Hepatocyte (in vitro differentiated cells): ENCODE measurements around the gene DCTN1. TPM values are rescaled to one million over a fixed set of nuclear protein-coding genes. Genes with fewer than 3 reads are reported as not detected.

ENCODE experiments used
- DNase-seq: peaks from one replicate; pipeline ENCODE4 v3.0.0-alpha.2; 2016; ENCODE audit warnings: low spot score
- H2AFZ ChIP-seq: fragments of 200-600 bp; sonication (generic); 2 replicates; pipeline ENCODE4 v1.6.0; 2016; ENCODE audit warnings: antibody characterized with exemption, mild to moderate bottlenecking
- H3K27ac ChIP-seq: fragments of 200-600 bp; sonication (generic); 2 replicates; pipeline ENCODE4 v1.5.1; 2016; ENCODE audit warnings: mild to moderate bottlenecking
- H3K27me3 ChIP-seq: fragments of 200-600 bp; sonication (generic); 2 replicates; pipeline ENCODE4 v1.6.1; 2016
- H3K36me3 ChIP-seq: fragments of 200-600 bp; sonication (generic); replicated peaks from 2 replicates; pipeline ENCODE4 v1.5.1; 2016; ENCODE audit warnings: low read depth; ENCODE audit not compliant: insufficient read depth
- H3K4me1 ChIP-seq: fragments of 200-600 bp; sonication (generic); 2 replicates; pipeline ENCODE4 v1.5.1; 2016; ENCODE audit warnings: mild to moderate bottlenecking, moderate library complexity; ENCODE audit not compliant: insufficient read depth
- H3K4me2 ChIP-seq: fragments of 200-600 bp; sonication (generic); 2 replicates; pipeline ENCODE4 v1.6.0; 2016
- H3K4me3 ChIP-seq: fragments of 200-600 bp; sonication (generic); 2 replicates; pipeline ENCODE4 v1.5.1; 2016; ENCODE audit warnings: mild to moderate bottlenecking
- H3K79me2 ChIP-seq: fragments of 200-600 bp; sonication (generic); 2 replicates; pipeline ENCODE4 v1.6.0; 2017; ENCODE audit warnings: mild to moderate bottlenecking
- H3K9me2 ChIP-seq: fragments of 200-600 bp; sonication (generic); replicated peaks from 2 replicates; pipeline ENCODE4 v1.6.0; 2017; ENCODE audit warnings: mild to moderate bottlenecking; ENCODE audit not compliant: insufficient read depth
- H3K9me3 ChIP-seq: fragments of 200-600 bp; sonication (generic); 2 replicates; pipeline ENCODE4 v1.5.1; 2016; ENCODE audit warnings: low read depth, mild to moderate bottlenecking
- H4K20me1 ChIP-seq: fragments of 200-600 bp; sonication (generic); 2 replicates; pipeline ENCODE4 v1.6.0; 2016; ENCODE audit warnings: mild to moderate bottlenecking; ENCODE audit not compliant: insufficient read depth, poor library complexity, severe bottlenecking
- CTCF ChIP-seq: fragments of 200-600 bp; sonication (generic); IDR thresholded peaks from 2 replicates; pipeline ENCODE4 v1.5.1; 2016; ENCODE audit warnings: antibody characterized with exemption, mild to moderate bottlenecking; ENCODE audit not compliant: poor library complexity
- EZH2 ChIP-seq: fragments of 200-600 bp; sonication (generic); IDR thresholded peaks from 2 replicates; pipeline ENCODE4 v1.6.1; 2016; ENCODE audit warnings: antibody characterized with exemption, mild to moderate bottlenecking, borderline replicate concordance
- EZH2phosphoT487 ChIP-seq: fragments of 200-600 bp; sonication (generic); IDR thresholded peaks from one replicate; pipeline ENCODE4 v1.6.1; 2018; ENCODE audit warnings: antibody characterized with exemption, mild to moderate bottlenecking, low read depth, moderate library complexity; ENCODE audit not compliant: unreplicated experiment, severe bottlenecking
- WGBS: methylation state at CpG from one replicate; pipeline ENCODE4 v1.1.6; 2016; ENCODE audit warnings: low lambda C conversion rate; ENCODE audit errors: missing lambda C conversion rate; 5-methylcytosine and 5-hydroxymethylcytosine counted together
- polyA plus RNA-seq: library from polyadenylated mRNA; unstranded; fragments of >200 nt; fragmentation: Nextera tagmentation; extraction: Ambion mirVana; gene quantifications from 2 replicates; pipeline ENCODE4 v1.2.1, GENCODE V29; 2016
- total RNA-seq: library from RNA; depleted of rRNA; stranded (reverse); fragments of >200 nt; gene quantifications from 2 replicates; pipeline ENCODE4 v1.2.3, GENCODE V29; 2014

Gene DCTN1
- total and polyA plus RNA-seq, 2 experiments from 2014 or later: 72.3 to 95.0 TPM

- H3K79me2 ChIP-seq: no peaks in the 10 kb centered on the region
- H3K27ac ChIP-seq: no peak overlapping the region
- no peaks in the 10 kb centered on the region for H3K9me2 ChIP-seq
- TF ChIP-seq CTCF: no peak
- no peak for TF ChIP-seq EZH2
- TF ChIP-seq EZH2phosphoT487: no peak
- 94% methylated on average over 10 of the region's 11 CpGs for WGBS
- no peak overlapping the region for H3K4me2 ChIP-seq
- H3K9me3 ChIP-seq: no peaks in the 10 kb centered on the region
- H3K27me3 ChIP-seq: no peaks in the 10 kb centered on the region
- H4K20me1 ChIP-seq: no peaks in the 10 kb centered on the region
- no peak overlapping the region for H2AFZ ChIP-seq
- no peaks in the 10 kb centered on the region for H3K4me1 ChIP-seq
- H3K36me3 ChIP-seq: no peaks in the 10 kb centered on the region
- no peak for DNase-seq
- H3K4me3 ChIP-seq: no peak overlapping the region
These were observed 18.8 kb downstream of the DCTN1 start for GRCh38 chr2:74361327-74361726.

GRCh38 chr2:74357627-74358026, 22.5 kb downstream of the DCTN1 start:
- H2AFZ ChIP-seq: no peak overlapping the region
- TF ChIP-seq EZH2phosphoT487 (no peak), EZH2 (no peak), CTCF (no peak)
- H3K36me3 ChIP-seq: no peaks in the 10 kb centered on the region
- H3K9me2 ChIP-seq: no peaks in the 10 kb centered on the region
- no peaks in the 10 kb centered on the region for H3K4me1 ChIP-seq
- H3K9me3 ChIP-seq: no peaks in the 10 kb centered on the region
- no peak overlapping the region for H3K27ac ChIP-seq
- H4K20me1 ChIP-seq: no peaks in the 10 kb centered on the region
- H3K4me3 ChIP-seq: no peak overlapping the region
- H3K4me2 ChIP-seq: no peak overlapping the region
- DNase-seq: no peak
- no peaks in the 10 kb centered on the region for H3K79me2 ChIP-seq
- H3K27me3 ChIP-seq: no peaks in the 10 kb centered on the region

- no peaks in the 10 kb centered on the region for H4K20me1 ChIP-seq
- WGBS: 87% methylated on average over 4 of the region's 4 CpGs
- no peaks in the 10 kb centered on the region for H3K79me2 ChIP-seq
- no peak overlapping the region for H3K4me3 ChIP-seq
- no peaks in the 10 kb centered on the region for H3K9me3 ChIP-seq
- no peak overlapping the region for H3K4me2 ChIP-seq
- H3K9me2 ChIP-seq: no peaks in the 10 kb centered on the region
- H3K27me3 ChIP-seq: no peaks in the 10 kb centered on the region
- no peaks in the 10 kb centered on the region for H3K4me1 ChIP-seq
- TF ChIP-seq EZH2: no peak
- no peak for TF ChIP-seq EZH2phosphoT487
- no peak for TF ChIP-seq CTCF
- no peak for DNase-seq
- no peak overlapping the region for H2AFZ ChIP-seq
- H3K36me3 ChIP-seq: no peaks in the 10 kb centered on the region
- H3K27ac ChIP-seq: no peak overlapping the region
These were observed 30.2 kb downstream of the DCTN1 start for GRCh38 chr2:74349889-74350288.

- no peaks in the 10 kb centered on the region for H3K9me3 ChIP-seq
- no peaks in the 10 kb centered on the region for H3K27me3 ChIP-seq
- no peak overlapping the region for H3K27ac ChIP-seq
- no peaks in the 10 kb centered on the region for H3K9me2 ChIP-seq
- TF ChIP-seq EZH2phosphoT487: no peak
- TF ChIP-seq EZH2: no peak
- no peak for TF ChIP-seq CTCF
- DNase-seq: no peak
- H3K36me3 ChIP-seq: no peaks in the 10 kb centered on the region
- WGBS: 99% methylated on average over 3 of the region's 3 CpGs
- no peak overlapping the region for H3K4me3 ChIP-seq
- no peak overlapping the region for H3K4me2 ChIP-seq
- no peak overlapping the region for H2AFZ ChIP-seq
- H4K20me1 ChIP-seq: no peaks in the 10 kb centered on the region
- no peaks in the 10 kb centered on the region for H3K79me2 ChIP-seq
- no peaks in the 10 kb centered on the region for H3K4me1 ChIP-seq
These were observed 32.4 kb downstream of the DCTN1 start for GRCh38 chr2:74347742-74348141.
